ENCODE data around the gene SLC6A18.
"Not testable (repeated sequence)": the region's sequence is repeated elsewhere in the genome, so short reads cannot be mapped to it uniquely, and the experiment has no call there.

The SLC6A18 gene

DNA sequence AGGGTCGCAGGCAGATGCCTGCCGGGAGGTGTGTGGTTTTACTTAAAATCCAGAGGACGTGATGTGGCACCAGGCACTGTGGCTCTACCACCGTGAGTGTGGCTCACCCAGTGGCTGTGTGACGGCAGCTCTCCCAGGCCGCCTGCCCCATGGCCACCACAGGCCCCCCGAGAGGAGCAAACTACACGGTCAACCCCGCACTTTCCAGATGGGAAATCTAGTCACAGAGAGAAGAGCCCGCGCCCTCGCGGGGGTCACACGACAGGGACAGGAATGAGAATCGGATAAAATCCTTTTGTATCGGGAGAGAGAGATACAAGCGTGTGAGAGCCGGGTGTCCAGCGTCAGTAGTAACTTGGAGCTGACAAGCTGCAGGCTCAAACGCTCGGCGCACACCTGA lies 45.2 kb downstream of the SLC6A18 start:
- TF ChIP-seq Cebpa-rat (IDR thresholded peaks at IDR 0.05), result no peak
- Histone ChIP-seq H3K36me3 (peaks cover 91% of the 10 kb centered on the region), H3K27me3 (no peaks in the 10 kb centered on the region)

GRCh38 chr5:1270933-1271914 lies 46.0 kb downstream of the SLC6A18 start:
- Histone ChIP-seq H3K9ac (no peak overlapping the region), H3K4me3 (no peak overlapping the region), H3K27ac (no peak overlapping the region), H4K20me1 (peaks cover 84% of the 10 kb centered on the region), H3K36me3 (peaks cover 89% of the 10 kb centered on the region), H3K4me1 (no peaks in the 10 kb centered on the region), H3K4me2 (no peak overlapping the region), H3K9me3 (peaks cover 21% of the 10 kb centered on the region; the same call in 1 of the 2 replicates), H3K27me3 (no peaks in the 10 kb centered on the region)
- no peak for TF ChIP-seq Cebpa-rat (IDR thresholded peaks at IDR 0.05)

More for the DNA sequence above, 45.2 kb downstream of the SLC6A18 start:
- H3K9ac ChIP-seq, result no peak overlapping the region
- H3K27ac ChIP-seq, result no peak overlapping the region
- H3K4me3 ChIP-seq, result no peak overlapping the region
- peaks cover 18% of the 10 kb centered on the region; the same call in 1 of the 2 replicates for H3K9me3 ChIP-seq
- H4K20me1 ChIP-seq, result peaks cover 85% of the 10 kb centered on the region
- H3K4me2 ChIP-seq, result no peak overlapping the region
- 0 out of 2 replicates have a peak, but pooled peaks cover under 1% of the 10 kb centered on the region for H3K4me1 ChIP-seq

DNA sequence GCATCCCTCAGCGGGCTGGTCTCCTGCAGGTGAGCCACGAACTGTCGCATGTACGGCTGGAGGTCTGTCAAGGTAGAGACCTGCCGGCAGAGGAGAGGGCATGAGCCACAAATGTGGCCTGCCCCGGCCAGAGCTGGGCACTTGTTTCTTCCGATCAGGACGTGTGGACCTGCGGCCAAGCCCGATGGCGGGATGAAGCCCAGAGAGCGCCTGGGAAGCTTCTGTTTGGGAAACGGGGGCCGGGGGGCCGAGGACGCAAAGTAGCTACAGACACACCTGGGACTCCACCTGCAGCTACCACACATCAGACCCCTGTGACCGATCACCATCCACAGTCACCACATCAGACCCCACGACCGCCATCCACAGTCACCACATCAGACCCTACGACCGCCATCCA lies 47.0 kb downstream of the SLC6A18 start:
- H3K4me3 ChIP-seq, result no peak overlapping the region
- H3K27me3 ChIP-seq, result no peaks in the 10 kb centered on the region
- no peaks in the 10 kb centered on the region for H3K4me1 ChIP-seq
- peaks cover 23% of the 10 kb centered on the region; the same call in 1 of the 2 replicates for H3K9me3 ChIP-seq
- peaks cover 89% of the 10 kb centered on the region for H3K36me3 ChIP-seq
- H3K9ac ChIP-seq, result no peak overlapping the region
- H3K4me2 ChIP-seq, result no peak overlapping the region
- peaks cover 85% of the 10 kb centered on the region for H4K20me1 ChIP-seq
- no peak for TF ChIP-seq Cebpa-rat (IDR thresholded peaks at IDR 0.05)
- H3K27ac ChIP-seq, result no peak overlapping the region

- Histone ChIP-seq H4K20me1 (peaks cover 90% of the 10 kb centered on the region), H3K4me3 (no peak overlapping the region), H3K36me3 (peaks cover 89% of the 10 kb centered on the region), H3K9me3 (peaks cover 29% of the 10 kb centered on the region), H3K4me2 (no peak overlapping the region), H3K27me3 (no peaks in the 10 kb centered on the region), H3K27ac (no peak overlapping the region), H3K4me1 (no peaks in the 10 kb centered on the region), H3K9ac (no peak overlapping the region)
- no peak for TF ChIP-seq Cebpa-rat (IDR thresholded peaks at IDR 0.05)
Measured at GRCh38 chr5:1273745-1274144, 48.6 kb downstream of the SLC6A18 start.

DNA sequence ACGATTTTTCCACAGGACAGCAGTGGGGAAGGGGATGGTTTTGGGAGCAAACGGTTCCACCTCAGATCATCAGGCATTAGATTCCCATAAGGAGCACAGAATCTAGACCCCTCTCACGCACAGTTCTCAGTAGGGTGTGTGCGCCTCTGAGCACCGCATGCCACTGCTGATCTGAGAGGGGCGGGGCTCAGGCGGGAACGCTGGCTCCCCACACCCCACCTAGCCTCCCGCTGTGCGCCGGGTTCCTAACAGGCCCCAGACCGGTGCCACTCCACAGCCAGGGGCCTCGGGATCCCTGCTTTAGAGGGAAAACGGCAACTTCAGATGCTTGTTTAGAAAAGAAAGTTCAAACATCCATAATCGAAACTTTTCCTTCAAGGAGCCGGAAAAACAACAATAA lies 49.3 kb downstream of the SLC6A18 start:
- H3K36me3 ChIP-seq, result peaks cover 89% of the 10 kb centered on the region
- peaks cover 35% of the 10 kb centered on the region for H3K9me3 ChIP-seq
- TF ChIP-seq Cebpa-rat (IDR thresholded peaks at IDR 0.05), result no peak
- H3K9ac ChIP-seq, result no peak overlapping the region
- no peak overlapping the region for H3K4me3 ChIP-seq
- no peaks in the 10 kb centered on the region for H3K27me3 ChIP-seq
- H3K4me2 ChIP-seq, result no peak overlapping the region
- H4K20me1 ChIP-seq, result peaks cover 90% of the 10 kb centered on the region
- H3K27ac ChIP-seq, result no peak overlapping the region
- H3K4me1 ChIP-seq, result no peaks in the 10 kb centered on the region

- peaks cover 89% of the 10 kb centered on the region for H3K36me3 ChIP-seq
- not testable (repeated sequence) for H3K9ac ChIP-seq, H3K4me2 ChIP-seq, H3K27ac ChIP-seq, H3K4me1 ChIP-seq, H3K4me3 ChIP-seq, H3K27me3 ChIP-seq
- peaks cover 35% of the 10 kb centered on the region for H3K9me3 ChIP-seq
- peaks cover 90% of the 10 kb centered on the region for H4K20me1 ChIP-seq
Measured at GRCh38 chr5:1275397-1276391, 50.5 kb downstream of the SLC6A18 start.

GRCh38 chr5:1276930-1277329 lies 51.7 kb downstream of the SLC6A18 start:
- peaks cover 90% of the 10 kb centered on the region for H4K20me1 ChIP-seq
- TF ChIP-seq Cebpa-rat (IDR thresholded peaks at IDR 0.05), result no peak
- H3K36me3 ChIP-seq, result peaks cover 89% of the 10 kb centered on the region

GRCh38 chr5:1277331-1277730 lies 52.1 kb downstream of the SLC6A18 start:
- H3K4me2 ChIP-seq, result no peak overlapping the region
- H3K27me3 ChIP-seq, result no peaks in the 10 kb centered on the region
- no peak overlapping the region for H3K4me3 ChIP-seq
- H3K36me3 ChIP-seq, result peaks cover 89% of the 10 kb centered on the region
- TF ChIP-seq Cebpa-rat (IDR thresholded peaks at IDR 0.05), result no peak
- no peak overlapping the region for H3K27ac ChIP-seq
- no peaks in the 10 kb centered on the region for H3K4me1 ChIP-seq
- peaks cover 35% of the 10 kb centered on the region for H3K9me3 ChIP-seq
- peaks cover 90% of the 10 kb centered on the region for H4K20me1 ChIP-seq
- no peak overlapping the region for H3K9ac ChIP-seq

More at GRCh38 chr5:1276930-1277329, 51.7 kb downstream of the SLC6A18 start:
- no peak overlapping the region for H3K4me2 ChIP-seq
- no peak overlapping the region for H3K4me3 ChIP-seq
- H3K4me1 ChIP-seq, result no peaks in the 10 kb centered on the region
- H3K9me3 ChIP-seq, result peaks cover 35% of the 10 kb centered on the region
- no peak overlapping the region for H3K9ac ChIP-seq
- H3K27ac ChIP-seq, result no peak overlapping the region
- H3K27me3 ChIP-seq, result no peaks in the 10 kb centered on the region

- Histone ChIP-seq H3K27me3 (no peaks in the 10 kb centered on the region), H3K9me3 (peaks cover 35% of the 10 kb centered on the region), H3K27ac (no peak overlapping the region), H4K20me1 (peaks cover 93% of the 10 kb centered on the region), H3K4me1 (no peaks in the 10 kb centered on the region), H3K4me2 (no peak overlapping the region), H3K4me3 (no peak overlapping the region), H3K9ac (no peak overlapping the region), H3K36me3 (peaks cover 92% of the 10 kb centered on the region)
- no peak for TF ChIP-seq Cebpa-rat (IDR thresholded peaks at IDR 0.05)
Measured at GRCh38 chr5:1277781-1278180, 52.6 kb downstream of the SLC6A18 start.

Data from BLaER1 (cell line).